GM12878 (cell line): Measurements from ENCODE around the gene SNX3.

Experiments used
- BCL11A ChIP-seq: IDR thresholded peaks from 2 replicates; pipeline ENCODE4 v1.6.1; 2011; ENCODE audit warnings: low read depth, low read length
- BMI1 ChIP-seq: fragments of 450-650 bp; IDR thresholded peaks from 2 replicates; pipeline ENCODE4 v1.6.1; 2016; ENCODE audit warnings: mild to moderate bottlenecking, moderate library complexity, borderline replicate concordance
- CREB1 ChIP-seq: IDR thresholded peaks from 2 replicates; pipeline ENCODE4 v1.6.1; 2012; ENCODE audit warnings: low read depth, mild to moderate bottlenecking, inconsistent platforms
- EP300 ChIP-seq, 2 experiments: fragments of 150-350 bp in 1 of 2; IDR thresholded peaks; 2 replicates each; pipeline ENCODE4 v1.6.1; 2011 to 2012; ENCODE audit warnings: low read depth in 2 of 2, low read length in 2 of 2, borderline replicate concordance in 1 of 2, improper control_type of control experiment in 1 of 2, inconsistent platforms in 1 of 2; ENCODE audit not compliant: control insufficient read depth in 1 of 2
- ESRRA ChIP-seq: IDR thresholded peaks from 2 replicates; pipeline ENCODE4 v1.6.1; 2012; ENCODE audit warnings: mild to moderate bottlenecking, low read length, improper control_type of control experiment
- EZH2 ChIP-seq: IDR thresholded peaks from 2 replicates; pipeline ENCODE4 v1.6.1; 2012; ENCODE audit warnings: low read depth, mild to moderate bottlenecking, control low read depth, inconsistent platforms, low read length, borderline replicate concordance; ENCODE audit not compliant: control insufficient read depth
- MTA3 ChIP-seq: IDR thresholded peaks from 2 replicates; pipeline ENCODE4 v1.6.1; 2012; ENCODE audit warnings: low read length, inconsistent platforms, borderline replicate concordance
- SREBF2 ChIP-seq: IDR thresholded peaks from 2 replicates; pipeline ENCODE4 v1.6.1; 2012; ENCODE audit warnings: mild to moderate bottlenecking, low read length
- SRF ChIP-seq, 2 experiments: IDR thresholded peaks; 2 replicates each; pipeline ENCODE4 v1.6.1; 2011; ENCODE audit warnings: low read depth in 2 of 2, low read length in 2 of 2, mild to moderate bottlenecking in 1 of 2, moderate library complexity in 1 of 2
- STAT3 ChIP-seq: IDR thresholded peaks from 2 replicates; pipeline ENCODE4 v1.6.1; 2011; ENCODE audit warnings: low read depth, low read length, improper control_type of control experiment
- YY1 ChIP-seq: IDR thresholded peaks from 2 replicates; pipeline ENCODE4 v1.6.1; 2011; ENCODE audit warnings: low read depth, mild to moderate bottlenecking, low read length
- TF ChIP-seq, protein P1 (sequence below), 3 experiments: IDR thresholded peaks in 2 of 3; conservative IDR thresholded peaks in 1 of 3; 2 replicates each; pipeline ENCODE4 v1.5.1; 2011; ENCODE audit warnings: low read depth in 3 of 3, low read length in 3 of 3, mild to moderate bottlenecking in 3 of 3, control low read depth in 2 of 3, moderate library complexity in 2 of 3, inconsistent platforms in 1 of 3, mixed read lengths in 1 of 3; ENCODE audit not compliant: control insufficient read depth in 2 of 3, insufficient read depth in 1 of 3; ENCODE audit errors: extremely low read depth in 1 of 3
- TF ChIP-seq, protein P2 (sequence below): IDR thresholded peaks from 2 replicates; pipeline ENCODE4 v1.6.1; 2011; ENCODE audit warnings: mild to moderate bottlenecking, low read depth, low read length, moderate library complexity; ENCODE audit not compliant: insufficient replicate concordance

DNA sequence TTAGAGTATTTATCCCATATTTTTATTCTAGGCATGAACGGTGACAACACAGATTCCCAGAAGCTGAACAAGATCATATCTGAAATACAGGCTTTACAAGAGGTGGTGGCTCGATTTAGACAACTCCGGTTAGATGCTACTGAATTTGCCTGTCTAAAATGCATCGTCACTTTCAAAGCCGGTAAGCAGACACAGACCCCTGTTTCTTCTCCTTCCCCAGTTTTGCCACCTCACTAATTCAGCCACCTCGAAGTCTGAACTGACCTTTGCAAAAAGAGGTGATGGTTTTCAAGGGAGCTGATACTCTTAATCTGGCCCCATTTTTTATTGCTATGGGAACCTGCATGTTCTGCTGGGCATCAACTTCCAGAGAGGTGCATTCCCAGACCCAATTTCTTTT lies 80.1 kb downstream of the SNX3 start:
- TF ChIP-seq, protein P1, sequence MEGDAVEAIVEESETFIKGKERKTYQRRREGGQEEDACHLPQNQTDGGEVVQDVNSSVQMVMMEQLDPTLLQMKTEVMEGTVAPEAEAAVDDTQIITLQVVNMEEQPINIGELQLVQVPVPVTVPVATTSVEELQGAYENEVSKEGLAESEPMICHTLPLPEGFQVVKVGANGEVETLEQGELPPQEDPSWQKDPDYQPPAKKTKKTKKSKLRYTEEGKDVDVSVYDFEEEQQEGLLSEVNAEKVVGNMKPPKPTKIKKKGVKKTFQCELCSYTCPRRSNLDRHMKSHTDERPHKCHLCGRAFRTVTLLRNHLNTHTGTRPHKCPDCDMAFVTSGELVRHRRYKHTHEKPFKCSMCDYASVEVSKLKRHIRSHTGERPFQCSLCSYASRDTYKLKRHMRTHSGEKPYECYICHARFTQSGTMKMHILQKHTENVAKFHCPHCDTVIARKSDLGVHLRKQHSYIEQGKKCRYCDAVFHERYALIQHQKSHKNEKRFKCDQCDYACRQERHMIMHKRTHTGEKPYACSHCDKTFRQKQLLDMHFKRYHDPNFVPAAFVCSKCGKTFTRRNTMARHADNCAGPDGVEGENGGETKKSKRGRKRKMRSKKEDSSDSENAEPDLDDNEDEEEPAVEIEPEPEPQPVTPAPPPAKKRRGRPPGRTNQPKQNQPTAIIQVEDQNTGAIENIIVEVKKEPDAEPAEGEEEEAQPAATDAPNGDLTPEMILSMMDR (IDR thresholded peaks at IDR 0.05 in 2 of 3, conservative IDR thresholded peaks at IDR 0.05 in 1 of 3; ENCODE audit: control insufficient read depth in 2 of 3, extremely low read depth in 1 of 3, insufficient read depth in 1 of 3, low read depth in 3 of 3, low read length in 3 of 3) = no peak
- TF ChIP-seq YY1 (no peak), EP300 (IDR thresholded peaks at IDR 0.05; ENCODE audit: borderline replicate concordance in 1 of 2, control insufficient read depth in 1 of 2, low read depth in 2 of 2, low read length in 2 of 2) (no peak), EZH2 (no peak), CREB1 (no peak), SREBF2 (no peak), STAT3 (no peak), BCL11A (no peak), MTA3 (no peak), SRF (IDR thresholded peaks at IDR 0.05; ENCODE audit: low read depth in 2 of 2, low read length in 2 of 2) (no peak), ESRRA (no peak), BMI1 (no peak)
- TF ChIP-seq, protein P2, sequence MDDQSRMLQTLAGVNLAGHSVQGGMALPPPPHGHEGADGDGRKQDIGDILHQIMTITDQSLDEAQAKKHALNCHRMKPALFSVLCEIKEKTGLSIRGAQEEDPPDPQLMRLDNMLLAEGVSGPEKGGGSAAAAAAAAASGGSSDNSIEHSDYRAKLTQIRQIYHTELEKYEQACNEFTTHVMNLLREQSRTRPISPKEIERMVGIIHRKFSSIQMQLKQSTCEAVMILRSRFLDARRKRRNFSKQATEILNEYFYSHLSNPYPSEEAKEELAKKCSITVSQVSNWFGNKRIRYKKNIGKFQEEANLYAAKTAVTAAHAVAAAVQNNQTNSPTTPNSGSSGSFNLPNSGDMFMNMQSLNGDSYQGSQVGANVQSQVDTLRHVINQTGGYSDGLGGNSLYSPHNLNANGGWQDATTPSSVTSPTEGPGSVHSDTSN = no peak
